Activated naive CD8-positive, alpha-beta T cell treated with anti-CD3 and anti-CD28 coated beads, Interleukin-2, amount 50 U/mL, for 24 hours (primary cell): Measurements from ENCODE around the gene INTS13.
A peak's percentile ranks its signal among the peaks of the same experiment; 100 is the strongest.
"Not testable (repeated sequence)": the region's sequence is repeated elsewhere in the genome, so short reads cannot be mapped to it uniquely, and the experiment has no call there.

Source experiments
- ATAC-seq: fragments of 150-1000 bp; cut with Tn5 transposase; one replicate; pipeline ENCODE4 v1.10.0; 2021
- DNase-seq: peaks from one replicate; pipeline ENCODE4 v3.0.0; 2021
- H3K27ac Mint-ChIP-seq: one replicate; pipeline ENCODE4 v1.8.0; 2021; ENCODE audit warnings: mild to moderate bottlenecking, mixed read lengths
- H3K27me3 Mint-ChIP-seq: one replicate; pipeline ENCODE4 v1.8.0; 2021; ENCODE audit warnings: mixed read lengths
- H3K36me3 Mint-ChIP-seq: one replicate; pipeline ENCODE4 v1.8.0; 2021; ENCODE audit warnings: low read depth, mixed read lengths
- H3K4me1 Mint-ChIP-seq: one replicate; pipeline ENCODE4 v1.8.0; 2021; ENCODE audit warnings: mixed read lengths
- H3K4me3 Mint-ChIP-seq: one replicate; pipeline ENCODE4 v1.8.0; 2021; ENCODE audit warnings: mild to moderate bottlenecking, moderate library complexity, mixed read lengths
- H3K9me3 Mint-ChIP-seq: one replicate; pipeline ENCODE4 v1.8.0; 2021; ENCODE audit warnings: mixed read lengths

The INTS13 gene

DNA sequence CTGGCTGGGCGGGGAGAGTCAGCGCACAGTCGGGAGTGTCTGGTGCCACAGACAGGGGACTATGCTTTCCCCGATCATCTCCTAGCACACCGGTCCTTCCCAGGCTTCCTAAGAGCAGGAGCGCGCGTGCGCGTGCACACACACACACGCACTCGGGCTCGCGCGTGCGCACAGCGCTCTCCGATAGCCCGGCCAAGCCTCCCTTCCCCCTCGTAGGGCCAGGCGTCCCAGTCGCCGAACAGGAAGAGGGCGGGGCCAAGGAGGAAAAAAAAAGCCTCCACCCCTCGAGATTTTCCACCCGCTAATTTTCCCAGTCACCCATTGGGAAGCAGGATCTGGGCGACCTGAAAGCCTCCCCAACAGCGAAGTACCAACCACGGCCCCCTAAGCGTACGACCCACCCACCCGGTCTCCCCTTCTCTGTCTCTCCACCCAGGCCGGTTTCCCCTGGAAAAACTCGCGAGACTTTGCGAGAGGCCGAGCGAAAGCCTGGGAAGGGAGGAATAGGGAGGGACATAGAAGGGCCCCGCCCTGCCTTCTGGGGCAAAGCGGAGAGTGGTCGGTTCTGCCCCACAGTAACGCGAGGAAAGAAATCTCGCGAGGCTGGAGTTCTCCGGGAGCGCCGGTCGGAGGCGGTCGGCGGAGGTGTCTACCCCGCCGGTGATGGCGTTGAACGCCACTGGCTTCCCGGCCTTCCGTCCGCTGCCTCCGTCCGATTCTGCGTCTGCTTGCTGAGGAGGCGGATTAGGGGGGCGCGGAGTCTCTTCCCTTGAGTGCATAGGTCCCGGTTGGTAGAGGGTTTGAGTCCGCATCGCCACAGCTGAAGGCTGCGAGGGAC is at the start of gene INTS13, which contains the start of gene FGFR1OP2:
TSS of gene INTS13 (minus strand) at position 119 of the 838 bp plus-strand sequence. CDS start 1,178 bp downstream, outside the sequence.
TSS of gene FGFR1OP2 (plus strand) at position 608 of the 838 bp plus-strand sequence. CDS start 15,689 bp downstream, outside the sequence.
- Mint-ChIP-seq H3K27ac (peak within 1 kb of the TSS; percentile 98), H3K36me3 (peaks cover 20% of the 10 kb centered on the region), H3K4me3 (peak within 1 kb of the TSS; percentile 94), H3K27me3 (no peaks in the 10 kb centered on the region), H3K9me3 (no peaks in the 10 kb centered on the region), H3K4me1 (peaks cover 59% of the 10 kb centered on the region)
- ATAC-seq = peak; percentile 94
- DNase-seq = peak; percentile 98

DNA sequence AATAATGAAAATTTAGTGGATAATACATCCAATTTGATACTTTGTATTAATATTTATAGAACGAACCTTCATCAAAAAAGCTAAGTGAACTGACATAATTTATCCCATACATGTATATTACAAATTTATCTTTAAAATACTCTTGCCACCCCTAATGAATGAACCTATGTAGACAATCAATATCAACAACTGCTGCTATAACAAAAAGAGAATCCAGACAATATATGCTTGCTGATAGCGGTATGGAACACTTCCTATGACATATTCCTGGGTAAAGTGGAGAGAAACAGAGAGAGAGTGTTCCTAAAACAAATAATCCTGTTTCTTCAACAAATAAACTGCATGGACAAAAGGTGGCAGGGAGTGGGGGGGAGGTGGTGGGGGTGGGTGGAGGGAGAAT is 45.1 kb upstream of the INTS13 start:
- peaks cover 52% of the 10 kb centered on the region for H3K36me3 Mint-ChIP-seq

DNA sequence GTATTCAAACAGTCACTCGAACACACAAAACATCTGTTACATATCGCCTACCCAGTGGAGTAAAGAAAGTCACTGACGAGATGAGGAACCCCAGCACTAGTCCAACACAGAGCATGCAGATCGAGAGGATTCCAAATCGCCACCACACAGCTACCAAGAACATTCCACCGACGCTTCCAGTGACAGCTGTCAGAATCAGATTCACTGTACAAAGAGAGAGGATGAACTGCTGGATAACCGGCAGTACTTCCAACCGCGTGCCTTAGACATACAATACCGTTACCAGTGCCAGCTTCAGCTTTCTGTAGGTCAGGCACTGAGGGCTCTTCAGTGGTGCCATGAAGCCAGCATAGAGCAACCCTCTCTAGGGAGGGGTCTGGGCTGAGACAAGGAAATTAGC is 42.0 kb upstream of the INTS13 start:
- H3K27me3 Mint-ChIP-seq = no peaks in the 10 kb centered on the region
- no peak overlapping the region for H3K4me3 Mint-ChIP-seq
- ATAC-seq (no peak), DNase-seq (no peak)
- no peaks in the 10 kb centered on the region for H3K4me1 Mint-ChIP-seq
- peaks cover 47% of the 10 kb centered on the region for H3K36me3 Mint-ChIP-seq
- H3K9me3 Mint-ChIP-seq = no peaks in the 10 kb centered on the region
- H3K27ac Mint-ChIP-seq = no peak overlapping the region

More for the DNA sequence above, 45.1 kb upstream of the INTS13 start:
- ATAC-seq (no peak), DNase-seq (no peak)
- no peaks in the 10 kb centered on the region for H3K4me1 Mint-ChIP-seq
- no peaks in the 10 kb centered on the region for H3K9me3 Mint-ChIP-seq
- no peak overlapping the region for H3K4me3 Mint-ChIP-seq
- H3K27me3 Mint-ChIP-seq = no peaks in the 10 kb centered on the region
- H3K27ac Mint-ChIP-seq = no peak overlapping the region

GRCh38 chr12:26978801-26979200 is 41.0 kb upstream of the INTS13 start:
- peaks cover 42% of the 10 kb centered on the region for H3K36me3 Mint-ChIP-seq

GRCh38 chr12:26976687-26977086 is 38.9 kb upstream of the INTS13 start:
- no peaks in the 10 kb centered on the region for H3K27me3 Mint-ChIP-seq
- no peak overlapping the region for H3K27ac Mint-ChIP-seq
- H3K4me1 Mint-ChIP-seq = peaks cover 6% of the 10 kb centered on the region
- no peak for DNase-seq
- H3K36me3 Mint-ChIP-seq = peaks cover 33% of the 10 kb centered on the region
- no peaks in the 10 kb centered on the region for H3K9me3 Mint-ChIP-seq
- ATAC-seq = no peak
- no peak overlapping the region for H3K4me3 Mint-ChIP-seq

More at GRCh38 chr12:26978801-26979200, 41.0 kb upstream of the INTS13 start:
- no peak overlapping the region for H3K4me3 Mint-ChIP-seq
- no peaks in the 10 kb centered on the region for H3K4me1 Mint-ChIP-seq
- no peaks in the 10 kb centered on the region for H3K9me3 Mint-ChIP-seq
- no peaks in the 10 kb centered on the region for H3K27me3 Mint-ChIP-seq
- ATAC-seq = no peak
- H3K27ac Mint-ChIP-seq = no peak overlapping the region
- no peak for DNase-seq

DNA sequence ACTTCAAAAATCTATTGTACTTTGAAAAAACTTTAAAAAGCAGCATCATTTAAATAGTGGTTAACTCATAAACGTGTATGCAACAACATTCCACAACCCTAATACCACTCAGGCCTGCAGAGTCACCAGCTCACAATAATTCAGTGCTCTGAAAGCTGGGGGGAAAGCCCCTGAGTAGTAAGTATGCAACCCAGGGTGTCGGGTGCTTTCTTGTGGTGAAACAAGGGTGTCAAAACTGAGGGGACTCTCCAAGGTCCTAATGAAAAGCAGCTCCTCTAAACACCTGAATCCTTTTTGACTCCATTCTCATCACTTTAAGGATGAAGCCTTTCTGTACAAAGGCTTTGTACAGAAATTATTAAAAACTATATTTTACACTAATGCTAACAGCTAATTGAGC is 34.2 kb upstream of the INTS13 start:
- Mint-ChIP-seq H3K27me3 (no peaks in the 10 kb centered on the region), H3K4me3 (no peak overlapping the region), H3K4me1 (peaks cover 14% of the 10 kb centered on the region), H3K27ac (no peak overlapping the region), H3K36me3 (peaks cover 30% of the 10 kb centered on the region), H3K9me3 (no peaks in the 10 kb centered on the region)
- peak; percentile 53 for DNase-seq
- peak; percentile 100 for ATAC-seq

- DNase-seq (no peak), ATAC-seq (no peak)
- no peak overlapping the region for H3K4me3 Mint-ChIP-seq
- peaks cover 18% of the 10 kb centered on the region for H3K36me3 Mint-ChIP-seq
- H3K27me3 Mint-ChIP-seq = no peaks in the 10 kb centered on the region
- no peak overlapping the region for H3K27ac Mint-ChIP-seq
- H3K4me1 Mint-ChIP-seq = peaks cover 14% of the 10 kb centered on the region
- H3K9me3 Mint-ChIP-seq = no peaks in the 10 kb centered on the region
Observed at GRCh38 chr12:26970136-26970535, 32.4 kb upstream of the INTS13 start.

DNA sequence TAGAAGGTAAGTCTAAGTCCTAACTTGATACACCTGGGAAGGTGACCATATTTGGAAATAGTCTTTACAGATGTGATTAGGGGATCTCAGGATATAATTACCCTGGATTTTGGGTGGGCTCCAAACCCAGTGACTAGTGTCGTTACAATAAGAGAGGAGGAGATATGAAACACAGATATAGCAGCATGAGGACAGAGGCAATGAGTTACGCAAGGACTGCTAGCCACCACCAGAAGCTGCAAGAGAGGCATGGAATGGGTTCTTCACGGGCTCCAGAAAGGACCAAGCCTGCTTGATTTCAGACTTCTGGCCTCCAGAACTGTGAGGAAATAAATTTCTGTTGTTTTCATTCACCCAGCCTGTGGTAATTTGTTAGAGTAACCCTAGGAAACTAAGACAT is 29.1 kb upstream of the INTS13 start:
- Mint-ChIP-seq H3K27ac (no peak overlapping the region), H3K36me3 (peaks cover 32% of the 10 kb centered on the region), H3K4me3 (no peak overlapping the region), H3K9me3 (no peaks in the 10 kb centered on the region), H3K4me1 (peaks cover 9% of the 10 kb centered on the region), H3K27me3 (no peaks in the 10 kb centered on the region)
- ATAC-seq (no peak), DNase-seq (no peak)

GRCh38 chr12:26963413-26963812 is 25.6 kb upstream of the INTS13 start:
- no peak for ATAC-seq
- no peaks in the 10 kb centered on the region for H3K9me3 Mint-ChIP-seq
- DNase-seq = no peak
- no peak overlapping the region for H3K4me3 Mint-ChIP-seq
- no peaks in the 10 kb centered on the region for H3K27me3 Mint-ChIP-seq
- H3K27ac Mint-ChIP-seq = no peak overlapping the region
- no peaks in the 10 kb centered on the region for H3K4me1 Mint-ChIP-seq
- peaks cover 35% of the 10 kb centered on the region for H3K36me3 Mint-ChIP-seq

- no peaks in the 10 kb centered on the region for H3K9me3 Mint-ChIP-seq
- no peaks in the 10 kb centered on the region for H3K4me1 Mint-ChIP-seq
- ATAC-seq (no peak), DNase-seq (no peak)
- H3K27me3 Mint-ChIP-seq = no peaks in the 10 kb centered on the region
- H3K36me3 Mint-ChIP-seq = peaks cover 36% of the 10 kb centered on the region
- H3K4me3 Mint-ChIP-seq = no peak overlapping the region
- H3K27ac Mint-ChIP-seq = no peak overlapping the region
Observed at GRCh38 chr12:26961803-26962202, 24.0 kb upstream of the INTS13 start.

DNA sequence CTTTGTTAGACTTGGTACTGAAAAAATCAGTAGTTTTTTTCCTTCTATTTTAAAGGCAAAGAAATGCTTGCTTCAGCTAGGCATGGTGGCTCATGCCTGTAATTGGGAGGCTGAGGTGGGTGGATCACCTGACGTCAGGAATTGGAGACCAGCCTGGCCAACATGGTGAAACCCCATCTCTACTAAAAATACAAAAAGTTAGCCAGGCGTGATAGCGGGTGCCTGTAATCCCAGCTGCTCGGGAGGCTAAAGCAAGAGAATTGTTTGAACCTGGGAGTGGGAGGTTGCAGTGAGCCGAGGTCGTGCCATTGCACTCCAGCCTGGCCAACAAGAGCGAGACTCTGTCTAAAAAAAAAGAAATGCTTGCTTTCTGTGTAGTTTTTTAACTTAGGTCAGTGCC is 23.6 kb upstream of the INTS13 start:
- ATAC-seq, H3K9me3 Mint-ChIP-seq, H3K27ac Mint-ChIP-seq, H3K27me3 Mint-ChIP-seq, H3K4me1 Mint-ChIP-seq, DNase-seq, H3K4me3 Mint-ChIP-seq: not testable (repeated sequence)
- peaks cover 37% of the 10 kb centered on the region for H3K36me3 Mint-ChIP-seq

GRCh38 chr12:26954027-26954426 is 16.2 kb upstream of the INTS13 start:
- H3K4me1 Mint-ChIP-seq = peaks cover 36% of the 10 kb centered on the region
- H3K27me3 Mint-ChIP-seq = no peaks in the 10 kb centered on the region
- H3K27ac Mint-ChIP-seq = no peak overlapping the region
- no peak overlapping the region for H3K4me3 Mint-ChIP-seq
- peaks cover 34% of the 10 kb centered on the region for H3K36me3 Mint-ChIP-seq
- no peak for ATAC-seq
- H3K9me3 Mint-ChIP-seq = no peaks in the 10 kb centered on the region
- DNase-seq = no peak

GRCh38 chr12:26953447-26953846 is 15.7 kb upstream of the INTS13 start:
- ATAC-seq = no peak
- DNase-seq = no peak
- H3K36me3 Mint-ChIP-seq = peaks cover 37% of the 10 kb centered on the region
- H3K27me3 Mint-ChIP-seq = no peaks in the 10 kb centered on the region
- peaks cover 2% of the 10 kb centered on the region for H3K9me3 Mint-ChIP-seq
- H3K4me1 Mint-ChIP-seq = peaks cover 38% of the 10 kb centered on the region
- H3K4me3 Mint-ChIP-seq = no peak overlapping the region
- no peak overlapping the region for H3K27ac Mint-ChIP-seq

- DNase-seq (no peak), ATAC-seq (no peak)
- peak overlapping the region; percentile 4 for H3K27ac Mint-ChIP-seq
- peaks cover 40% of the 10 kb centered on the region for H3K36me3 Mint-ChIP-seq
- no peaks in the 10 kb centered on the region for H3K27me3 Mint-ChIP-seq
- H3K4me1 Mint-ChIP-seq = peaks cover 62% of the 10 kb centered on the region
- no peak overlapping the region for H3K4me3 Mint-ChIP-seq
- H3K9me3 Mint-ChIP-seq = peaks cover 10% of the 10 kb centered on the region
Observed at GRCh38 chr12:26948309-26948708, 10.5 kb upstream of the INTS13 start.

DNA sequence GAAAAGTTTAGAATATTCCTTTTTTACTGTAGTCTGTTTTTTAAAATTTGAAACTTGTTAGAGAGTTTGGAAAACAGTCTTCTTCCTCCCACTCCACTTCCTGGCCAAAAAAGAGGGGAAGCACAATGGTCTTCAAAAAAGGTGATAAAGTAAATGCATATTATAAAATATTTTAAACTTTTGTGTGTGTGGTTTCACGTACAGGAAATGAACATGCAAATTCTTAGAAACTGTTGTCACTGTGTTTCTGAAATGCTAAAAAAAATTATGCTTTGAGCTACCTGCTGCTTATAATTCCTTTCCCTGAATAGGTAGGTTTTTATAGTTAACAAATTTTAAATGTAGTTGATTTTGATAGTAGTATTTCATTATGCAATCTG is 3.4 kb upstream of the INTS13 start:
- H3K27ac Mint-ChIP-seq = peak overlapping the region; percentile 98
- H3K36me3 Mint-ChIP-seq = peaks cover 9% of the 10 kb centered on the region
- H3K9me3 Mint-ChIP-seq = no peaks in the 10 kb centered on the region
- no peaks in the 10 kb centered on the region for H3K27me3 Mint-ChIP-seq
- DNase-seq (no peak), ATAC-seq (no peak)
- peaks cover 60% of the 10 kb centered on the region for H3K4me1 Mint-ChIP-seq
- H3K4me3 Mint-ChIP-seq = peak overlapping the region; percentile 94
